Left cardiac atrium (tissue), 4 donors: Measurements from ENCODE around the gene GP2. TPM values are rescaled to one million over a fixed set of nuclear protein-coding genes. Genes with fewer than 3 reads are reported as not detected.

ENCODE experiments used
- ATAC-seq, 2 donors: fragments of 200-7000 bp; cut with Tn5 transposase; one replicate each; pipeline ENCODE4 v1.9.1; 2020; ENCODE audit warnings: mild to moderate bottlenecking in 2 of 2, moderate library complexity in 2 of 2
- DNase-seq: peaks from one replicate; pipeline ENCODE4 v3.0.0-alpha.2; 2020
- intact Hi-C, 2 donors: fragments of 100-400 bp; cut with DNase I; formaldehyde crosslinking; loops; one replicate each; pipeline versions ENCODE4 v1.14.1 to v1.15.1; 2022 to 2023
- total RNA-seq, 2 donors: library from RNA; stranded (reverse); fragmentation: NEBNext Ultra II Directional; extraction: Animal tissue kit (Norgen Biotek cat#: 25700); gene quantifications; one replicate each; pipeline ENCODE4 v1.2.1, GENCODE V29; 2021
- donor health status: DM: no; HTN: yes; CAD: no.
- donor health status: DM: no; HTN: yes; CAD: no; lungs with severe emphysema.
- donor health status: DM: yes; HTN: yes; CAD: no.
- donor health status: Dilated cardiomyopathy.

Gene GP2
- total RNA-seq, 2 donors from 2014 or later = not detected

DNA sequence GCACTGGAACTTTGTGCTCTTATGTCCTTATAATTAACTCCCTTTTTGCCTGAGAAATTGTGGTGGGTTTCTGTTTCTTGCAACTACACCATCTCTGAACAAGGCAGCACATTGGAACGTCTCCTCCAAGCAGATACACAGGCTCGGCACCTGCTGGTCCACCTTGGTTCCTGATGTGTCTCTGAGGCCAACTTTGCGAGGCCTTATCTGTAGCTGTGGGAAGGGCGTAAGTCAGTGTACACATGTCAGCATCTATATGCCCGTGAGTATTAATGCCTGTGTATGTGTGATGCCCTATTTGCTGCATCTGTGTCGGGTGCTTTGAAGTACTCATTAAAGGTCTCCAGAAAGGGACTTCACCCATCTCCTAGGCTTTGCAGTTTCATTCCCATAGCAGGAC, 17.5 kb downstream of the GP2 start:
- ATAC-seq = no peak
- intact Hi-C loops = no loop called here
- DNase-seq = no peak

DNA sequence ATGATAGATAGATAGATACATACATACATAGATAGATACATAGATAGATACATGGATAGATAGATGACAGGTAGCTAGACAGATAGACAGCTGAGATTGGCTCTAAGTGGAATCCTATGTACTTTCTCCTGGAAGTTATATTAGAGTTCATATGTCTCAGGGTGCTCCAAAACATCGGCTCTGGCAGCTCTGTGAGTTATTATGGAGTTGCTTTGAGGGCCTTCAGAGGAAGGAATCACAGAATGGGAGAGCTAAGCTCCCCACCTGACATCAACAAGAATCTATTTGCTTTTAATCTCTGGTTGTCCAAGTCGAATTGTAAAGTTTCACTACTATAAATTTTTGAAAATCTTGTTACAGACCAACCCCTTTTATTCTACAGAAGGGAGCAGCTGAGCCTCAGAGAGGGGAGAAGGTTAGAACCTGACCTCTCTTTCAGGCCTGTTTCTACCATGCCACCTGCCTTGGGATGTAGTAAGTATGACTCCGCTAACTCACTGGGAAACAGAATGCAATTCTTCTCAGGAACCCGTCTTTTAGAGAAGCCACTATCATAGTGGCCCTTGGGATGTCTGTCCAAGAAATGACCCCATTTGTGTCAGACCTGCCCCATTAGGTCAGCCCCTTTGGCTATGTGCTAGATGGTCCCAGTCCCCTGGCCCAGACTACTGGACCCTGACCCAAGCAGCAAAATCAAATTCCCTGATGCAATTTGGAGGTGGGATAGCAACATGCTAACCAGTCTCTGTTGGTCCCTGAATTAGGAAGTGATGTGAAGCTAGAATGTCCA, 18.3 kb downstream of the GP2 start:
- intact Hi-C loops = no loop called here
- DNase-seq (no peak), ATAC-seq (no peak)

- intact Hi-C loops = no loop called here
- no peak for ATAC-seq
Measured at GRCh38 chr16:20308266-20308665, 19.0 kb downstream of the GP2 start.

GRCh38 chr16:20307791-20308190, 19.5 kb downstream of the GP2 start:
- no peak for ATAC-seq

More at GRCh38 chr16:20308266-20308665, 19.0 kb downstream of the GP2 start:
- DNase-seq = no peak

GRCh38 chr16:20307240-20307671, 20.1 kb downstream of the GP2 start:
- DNase-seq = no peak
- intact Hi-C loops = no loop called here
- no peak for ATAC-seq

More at GRCh38 chr16:20307791-20308190, 19.5 kb downstream of the GP2 start:
- intact Hi-C loops = no loop called here
- no peak for DNase-seq

- intact Hi-C loops = no loop called here
- no peak for DNase-seq
Measured at GRCh38 chr16:20306401-20306800, 20.9 kb downstream of the GP2 start.

DNA sequence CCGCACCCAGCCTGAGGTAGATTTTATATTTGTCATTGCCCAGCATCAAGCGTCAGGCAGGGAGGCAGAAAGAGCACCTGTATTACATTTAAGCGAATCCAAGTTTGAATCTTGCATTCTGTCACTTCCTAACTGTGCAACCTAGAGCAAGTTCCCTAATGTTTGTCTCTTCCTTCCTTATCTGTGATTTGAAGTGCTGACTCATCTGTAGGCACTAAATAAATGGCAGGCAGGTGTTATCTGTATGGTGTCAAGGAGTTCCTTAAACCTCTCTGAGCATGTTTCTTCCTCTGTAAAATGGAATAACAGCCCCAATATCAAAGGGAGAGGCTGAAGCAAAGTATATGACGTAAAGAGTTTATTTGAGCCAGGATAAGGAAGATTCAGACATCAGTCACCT, 24.3 kb downstream of the GP2 start:
- no peak for ATAC-seq
- intact Hi-C loops = no loop called here
- DNase-seq = no peak

More at GRCh38 chr16:20306401-20306800, 20.9 kb downstream of the GP2 start:
- no peak for ATAC-seq

DNA sequence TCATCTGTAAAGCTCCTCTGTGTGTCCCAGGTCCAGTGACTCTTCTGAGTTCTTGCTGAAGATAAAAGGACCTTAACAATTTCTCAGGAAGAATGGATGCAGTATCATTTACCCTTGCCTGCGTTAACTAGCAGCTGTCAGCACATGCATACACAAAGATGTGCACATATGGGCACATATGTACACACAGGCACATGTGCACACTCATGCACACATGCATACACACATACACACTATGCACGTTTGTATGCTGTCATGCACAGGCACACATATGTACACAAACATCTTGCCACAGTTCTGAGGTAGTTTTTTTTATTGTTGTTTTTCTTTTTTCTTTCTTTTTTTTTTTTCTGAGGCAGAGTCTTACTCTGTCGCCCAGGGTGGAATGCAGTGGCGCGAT, 24.9 kb downstream of the GP2 start:
- DNase-seq = no peak
- intact Hi-C loops = no loop called here

DNA sequence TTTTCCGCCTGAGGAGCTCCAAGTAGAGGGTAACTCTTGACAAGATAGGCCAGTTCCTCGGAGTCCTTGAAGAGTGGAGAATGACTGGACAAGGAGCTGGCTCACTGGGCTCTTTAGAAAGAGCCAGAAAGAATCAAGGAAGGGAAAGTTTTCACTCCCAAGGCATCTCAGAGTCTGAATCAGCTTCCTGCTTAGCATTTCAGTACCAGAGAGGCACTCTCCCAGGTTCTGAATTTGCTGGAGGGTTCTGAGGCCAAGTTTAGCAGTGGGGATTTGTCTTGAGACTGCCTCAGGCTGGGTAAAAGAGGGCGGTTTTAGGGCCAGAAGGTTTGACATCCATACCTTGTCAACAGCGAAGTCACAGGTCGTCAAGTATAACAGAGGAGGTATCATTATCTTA, 25.5 kb downstream of the GP2 start:
- ATAC-seq (no peak), DNase-seq (no peak)
- intact Hi-C loops = no loop called here

More for the DNA sequence above, 24.9 kb downstream of the GP2 start:
- no peak for ATAC-seq

DNA sequence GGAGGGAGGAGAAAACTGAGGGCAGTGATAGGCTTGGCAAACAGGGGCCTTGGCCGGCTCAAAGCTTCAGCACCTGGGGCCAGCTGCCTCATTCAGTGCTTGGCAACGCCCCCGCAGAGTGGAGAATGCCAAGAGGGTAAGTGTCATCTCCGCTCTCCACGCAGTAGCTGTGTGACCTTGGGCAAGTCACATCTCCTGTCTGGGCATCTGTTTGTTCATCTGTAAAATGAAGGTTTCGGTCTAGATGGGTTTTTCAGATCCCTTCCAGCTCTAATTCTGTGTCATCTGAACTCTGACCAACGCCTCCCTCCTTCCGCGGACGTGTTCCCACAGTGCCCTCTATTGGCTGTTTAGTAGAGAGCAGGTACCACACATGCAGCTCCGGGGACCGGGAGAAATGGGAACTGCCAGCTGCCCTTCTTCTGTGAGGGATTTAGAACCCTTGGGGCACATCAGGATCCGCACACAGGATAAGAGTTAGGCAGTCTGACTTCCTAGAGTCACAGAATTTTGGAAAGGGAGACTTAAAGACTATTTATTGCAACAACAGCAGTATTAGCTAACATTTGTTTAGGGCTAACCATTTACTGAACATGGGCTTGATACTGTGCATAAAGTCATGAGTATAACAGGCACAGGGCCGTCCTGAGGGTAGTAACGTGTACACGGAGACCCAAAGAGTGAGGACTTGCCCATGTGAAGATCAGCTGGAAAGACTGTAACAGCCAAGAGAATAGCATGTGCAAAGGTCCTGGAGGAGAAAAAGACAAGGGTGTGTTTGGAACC, 26.8 kb downstream of the GP2 start:
- DNase-seq = peak; percentile 39
- intact Hi-C loops = no loop called here
- ATAC-seq = peak; percentile 59 to 63

DNA sequence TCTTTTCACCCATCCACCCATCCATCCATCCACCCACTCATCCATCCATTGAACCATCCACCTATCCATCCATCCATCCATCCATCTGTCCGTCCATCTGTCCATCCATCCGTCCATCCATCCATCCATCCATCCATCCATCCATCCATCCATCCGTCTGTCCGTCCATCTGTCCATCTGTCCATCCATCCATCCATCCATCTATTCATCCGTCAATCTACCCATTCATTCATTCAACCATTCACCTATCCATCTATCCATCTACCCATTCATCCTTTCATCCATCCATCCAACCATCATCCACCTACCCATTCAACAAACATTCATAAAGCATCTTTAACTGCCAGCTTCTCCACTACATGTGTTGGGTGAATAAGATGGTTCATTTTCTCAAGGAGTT, 28.9 kb downstream of the GP2 start:
- ATAC-seq (no peak), DNase-seq (no peak)
- intact Hi-C loops = loop anchor here in 1 of 2 donors (5.0 kb wide), 1 partner anchor 391 kb away; no protein-coding TSS in a partner anchor

DNA sequence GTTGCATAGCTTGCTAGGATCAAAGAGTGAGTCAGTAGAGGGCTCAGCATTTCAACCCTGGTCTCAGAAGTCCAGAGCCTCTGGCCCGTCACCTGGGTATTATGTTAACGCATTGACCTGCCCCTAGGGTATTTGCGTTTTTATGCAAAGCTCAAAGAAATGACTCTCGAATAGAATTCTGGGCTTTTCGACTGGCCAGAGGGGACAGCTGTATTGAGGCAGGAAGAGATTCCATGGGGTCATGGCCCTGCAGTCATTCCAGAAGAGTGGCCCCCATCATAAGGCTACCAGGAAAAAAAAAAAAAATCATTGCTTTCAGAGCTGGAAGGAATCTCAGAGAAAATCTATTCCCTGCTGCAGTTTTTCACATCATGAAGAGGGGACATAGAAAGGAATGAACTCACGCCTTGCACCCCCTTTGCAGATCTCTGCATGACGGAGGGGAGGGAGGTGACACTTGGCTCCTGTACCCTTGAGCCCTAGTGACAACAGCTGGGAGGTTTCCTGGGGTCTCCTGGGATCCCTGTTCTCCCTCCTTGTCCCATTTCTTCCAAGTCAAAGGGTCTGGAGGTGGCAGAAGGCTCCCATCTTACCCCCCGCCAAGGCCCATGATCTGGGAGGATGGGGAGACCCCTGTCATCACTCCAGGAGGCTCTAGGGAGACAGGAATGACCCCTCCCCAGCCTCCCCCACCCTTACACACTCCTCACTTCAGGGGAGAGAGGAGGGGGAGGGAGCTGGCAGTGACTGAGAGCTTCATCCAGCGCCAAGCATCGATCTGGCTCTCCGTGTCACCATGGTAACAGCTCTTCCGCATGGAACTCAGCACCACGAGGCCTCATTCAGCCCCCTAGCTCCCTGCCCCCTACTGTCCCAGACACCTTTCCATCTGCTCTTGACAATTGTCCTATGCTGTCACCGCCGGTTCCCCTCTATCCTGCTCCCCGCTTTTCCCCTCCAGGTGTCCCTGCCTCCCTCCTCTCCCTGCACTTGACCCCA, 35.8 kb downstream of the GP2 start:
- DNase-seq (no peak), ATAC-seq (no peak)
- intact Hi-C loops = no loop called here

GRCh38 chr16:20289571-20289970, 37.7 kb downstream of the GP2 start:
- intact Hi-C loops = no loop called here
- DNase-seq (no peak), ATAC-seq (no peak)

- intact Hi-C loops = no loop called here
- no peak for DNase-seq
- no peak for ATAC-seq
Measured at GRCh38 chr16:20285993-20286499, 41.3 kb downstream of the GP2 start.

DNA sequence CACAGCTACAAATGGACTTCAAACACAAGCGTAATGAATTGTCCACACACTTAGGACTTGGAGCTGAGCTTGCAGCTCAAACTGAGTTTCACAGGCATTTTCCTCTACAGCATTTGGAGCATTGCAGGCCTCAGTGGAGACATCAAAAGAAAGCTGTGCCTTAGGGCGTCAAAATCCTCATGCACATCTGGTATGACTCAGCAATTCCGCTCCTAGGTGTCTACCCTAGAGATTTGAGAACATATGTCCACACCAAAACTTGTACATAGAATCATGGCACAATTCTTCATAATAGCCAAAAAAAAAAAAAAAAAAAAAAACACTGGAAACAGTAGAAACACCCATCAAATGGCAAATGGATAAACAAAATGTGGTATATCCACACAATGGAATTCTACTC, 47.1 kb downstream of the GP2 start:
- DNase-seq (no peak), ATAC-seq (no peak)
- intact Hi-C loops = no loop called here

GRCh38 chr16:20271893-20272292, 55.4 kb downstream of the GP2 start:
- ATAC-seq (no peak), DNase-seq (no peak)
- intact Hi-C loops = no loop called here

DNA sequence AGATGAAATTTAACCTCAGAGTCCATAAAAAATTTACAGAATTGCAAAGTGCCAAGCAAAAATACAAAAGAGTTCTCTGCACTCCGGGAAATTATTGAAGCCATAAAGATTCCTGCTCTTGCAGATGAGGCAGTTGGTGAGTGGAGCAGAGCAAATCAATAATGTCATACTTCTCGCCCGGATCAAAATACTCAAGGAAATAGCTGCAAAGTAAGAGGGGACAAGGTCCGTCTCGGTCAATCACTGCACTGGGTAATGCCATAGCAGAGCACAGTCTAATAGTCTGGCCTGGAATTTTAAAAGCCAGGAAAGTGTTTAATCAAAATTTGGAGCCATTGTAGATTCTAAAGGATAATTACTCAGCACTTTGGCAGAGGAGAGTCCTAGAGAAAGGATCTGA, 58.9 kb downstream of the GP2 start:
- intact Hi-C loops = no loop called here

DNA sequence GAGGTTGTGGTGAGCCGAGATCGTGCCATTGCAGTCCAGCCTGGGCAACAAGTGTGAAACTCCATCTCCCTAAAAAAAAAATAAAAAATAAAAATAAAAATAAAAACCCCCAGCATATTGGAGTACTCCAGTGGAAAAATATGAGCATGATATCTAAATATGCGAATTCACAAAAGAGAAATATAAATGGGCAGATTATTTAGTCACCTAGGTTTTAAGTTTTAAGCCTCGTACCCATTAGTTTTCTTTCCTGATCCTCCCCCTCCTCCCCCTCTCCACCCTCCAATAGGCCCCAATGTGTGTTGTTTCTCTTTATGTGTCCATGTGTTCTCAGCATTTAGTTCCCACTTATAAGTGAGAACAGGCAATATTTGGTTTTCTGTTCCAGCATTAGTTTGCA, 62.3 kb downstream of the GP2 start:
- intact Hi-C loops = no loop called here
- DNase-seq (no peak), ATAC-seq (no peak)

More for the DNA sequence above, 58.9 kb downstream of the GP2 start:
- no peak for DNase-seq
- ATAC-seq = no peak
